Suprapubic skin (tissue), 4 donors: ENCODE results near the gene CYTH3. TPM values are rescaled to one million over a fixed set of nuclear protein-coding genes. Genes with fewer than 3 reads are reported as not detected.
"Not testable (repeated sequence)": the region's sequence is repeated elsewhere in the genome, so short reads cannot be mapped to it uniquely, and the experiment has no call there.

Source experiments
- DNase-seq, 2 donors: peaks; one replicate each; pipeline ENCODE4 v3.0.0-alpha.2; 2019; ENCODE audit warnings: low spot score in 2 of 2
- H3K27ac ChIP-seq: fragments of 200-600 bp; sonication (generic); one replicate; pipeline ENCODE4 v1.5.1; 2019
- H3K27me3 ChIP-seq: fragments of 200-600 bp; sonication (generic); one replicate; pipeline ENCODE4 v1.5.1; 2019
- H3K36me3 ChIP-seq: fragments of 200-600 bp; sonication (generic); one replicate; pipeline ENCODE4 v1.5.1; 2019
- H3K4me1 ChIP-seq: fragments of 200-600 bp; sonication (generic); one replicate; pipeline ENCODE4 v1.5.1; 2019
- H3K4me3 ChIP-seq: fragments of 200-600 bp; sonication (generic); one replicate; pipeline ENCODE4 v1.5.1; 2019; ENCODE audit warnings: mild to moderate bottlenecking
- H3K9me3 ChIP-seq: fragments of 200-600 bp; sonication (generic); one replicate; pipeline ENCODE4 v1.5.1; 2019
- CTCF ChIP-seq, 2 donors: fragments of 200-600 bp in 1 of 2; fragments of 450-650 bp in 1 of 2; sonication (generic) in 1 of 2; IDR thresholded peaks; one replicate each; pipeline ENCODE4 v1.5.1; 2016 to 2019; ENCODE audit warnings: antibody characterized with exemption in 2 of 2, mild to moderate bottlenecking in 1 of 2, moderate library complexity in 1 of 2
- EP300 ChIP-seq: sonication (generic); formaldehyde crosslinking; IDR thresholded peaks from one replicate; pipeline ENCODE4 v1.6.1; 2017; ENCODE audit warnings: antibody characterized with exemption
- POLR2A ChIP-seq, 2 donors: fragments of 450-650 bp; IDR thresholded peaks; one replicate each; pipeline ENCODE4 v1.6.1; 2017; ENCODE audit warnings: antibody characterized with exemption in 2 of 2, mild to moderate bottlenecking in 2 of 2, moderate library complexity in 2 of 2
- POLR2AphosphoS5 ChIP-seq, 3 donors: sonication (generic); formaldehyde crosslinking; IDR thresholded peaks; one replicate each; pipeline ENCODE4 v1.6.1; 2017; ENCODE audit warnings: antibody characterized with exemption in 3 of 3
- WGBS: methylation state at CpG from one replicate; pipeline ENCODE4 v1.1.5; 2018; 5-methylcytosine and 5-hydroxymethylcytosine counted together
- total RNA-seq, 4 donors: library from RNA; depleted of rRNA; stranded (reverse); fragments of >200 nt; gene quantifications; one replicate each; pipeline ENCODE4 v1.1.0, GENCODE V29; 2016

Gene CYTH3
- total RNA-seq, 4 donors from 2014 or later = 29.8 to 55.7 (median 46.8) TPM

DNA sequence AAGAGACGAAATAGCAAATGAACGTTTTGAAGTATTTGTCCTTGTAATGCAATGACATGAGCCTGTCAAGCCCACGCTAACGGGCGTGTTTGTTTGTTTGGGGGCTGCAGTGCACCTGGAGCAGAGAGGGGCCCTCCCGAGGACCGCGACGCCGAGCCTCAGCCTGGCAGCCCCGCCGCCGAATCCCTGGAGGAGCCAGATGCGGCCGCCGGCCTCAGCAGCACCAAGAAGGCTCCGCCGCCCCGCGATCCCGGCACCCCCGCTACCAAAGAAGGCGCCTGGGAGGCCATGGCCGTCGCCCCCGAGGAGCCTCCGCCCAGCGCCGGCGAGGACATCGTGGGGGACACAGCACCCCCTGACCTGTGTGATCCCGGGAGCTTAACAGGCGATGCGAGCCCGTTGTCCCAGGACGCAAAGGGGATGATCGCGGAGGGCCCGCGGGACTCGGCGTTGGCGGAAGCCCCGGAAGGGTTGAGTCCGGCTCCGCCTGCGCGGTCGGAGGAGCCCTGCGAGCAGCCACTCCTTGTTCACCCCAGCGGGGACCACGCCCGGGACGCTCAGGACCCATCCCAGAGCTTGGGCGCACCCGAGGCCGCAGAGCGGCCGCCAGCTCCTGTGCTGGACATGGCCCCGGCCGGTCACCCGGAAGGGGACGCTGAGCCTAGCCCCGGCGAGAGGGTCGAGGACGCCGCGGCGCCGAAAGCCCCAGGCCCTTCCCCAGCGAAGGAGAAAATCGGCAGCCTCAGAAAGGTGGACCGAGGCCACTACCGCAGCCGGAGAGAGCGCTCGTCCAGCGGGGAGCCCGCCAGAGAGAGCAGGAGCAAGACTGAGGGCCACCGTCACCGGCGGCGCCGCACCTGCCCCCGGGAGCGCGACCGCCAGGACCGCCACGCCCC is 118.5 kb downstream of the CYTH3 start:
- peaks cover 98% of the 10 kb centered on the region for H3K36me3 ChIP-seq
- TF ChIP-seq POLR2AphosphoS5 (IDR thresholded peaks at IDR 0.05) (no peak), CTCF (IDR thresholded peaks at IDR 0.05) (no peak), EP300 (no peak)
- no peaks in the 10 kb centered on the region for H3K4me1 ChIP-seq
- DNase-seq = no peak
- no peaks in the 10 kb centered on the region for H3K27me3 ChIP-seq
- H3K9me3 ChIP-seq = no peaks in the 10 kb centered on the region
- no peak overlapping the region for H3K27ac ChIP-seq
- no peak overlapping the region for H3K4me3 ChIP-seq
- 89% methylated on average over 5 of the region's 91 CpGs for WGBS

GRCh38 chr7:6151994-6152735 is 120.3 kb downstream of the CYTH3 start:
- peaks cover 98% of the 10 kb centered on the region for H3K36me3 ChIP-seq

GRCh38 chr7:6151527-6151926 is 120.9 kb downstream of the CYTH3 start:
- not testable (repeated sequence) for H3K27me3 ChIP-seq, H3K4me3 ChIP-seq, H3K4me1 ChIP-seq, H3K9me3 ChIP-seq, DNase-seq, H3K27ac ChIP-seq
- WGBS = 95% methylated on average over 12 of the region's 12 CpGs
- peaks cover 98% of the 10 kb centered on the region for H3K36me3 ChIP-seq

More at GRCh38 chr7:6151994-6152735, 120.3 kb downstream of the CYTH3 start:
- 93% methylated on average over 17 of the region's 29 CpGs for WGBS
- Histone ChIP-seq H3K4me1 (no peaks in the 10 kb centered on the region), H3K9me3 (no peaks in the 10 kb centered on the region), H3K4me3 (no peak overlapping the region), H3K27me3 (no peaks in the 10 kb centered on the region), H3K27ac (no peak overlapping the region)
- no peak for TF ChIP-seq CTCF (IDR thresholded peaks at IDR 0.05)
- TF ChIP-seq POLR2AphosphoS5 (IDR thresholded peaks at IDR 0.05) = no peak
- no peak for TF ChIP-seq POLR2A (IDR thresholded peaks at IDR 0.05)
- TF ChIP-seq EP300 = no peak
- no peak for DNase-seq

- WGBS = 89% methylated on average over 19 of the region's 19 CpGs
Measured at GRCh38 chr7:6149996-6150395, 122.4 kb downstream of the CYTH3 start.

GRCh38 chr7:6148724-6149360 is 123.6 kb downstream of the CYTH3 start:
- Histone ChIP-seq H3K27me3 (no peaks in the 10 kb centered on the region), H3K4me3 (no peak overlapping the region), H3K4me1 (no peaks in the 10 kb centered on the region), H3K27ac (no peak overlapping the region), H3K36me3 (peaks cover 98% of the 10 kb centered on the region), H3K9me3 (no peaks in the 10 kb centered on the region)
- TF ChIP-seq EP300 (no peak), POLR2AphosphoS5 (IDR thresholded peaks at IDR 0.05) (no peak), CTCF (IDR thresholded peaks at IDR 0.05) (no peak), POLR2A (IDR thresholded peaks at IDR 0.05) (no peak)
- DNase-seq = no peak
- 89% methylated on average over 20 of the region's 20 CpGs for WGBS

More at GRCh38 chr7:6149996-6150395, 122.4 kb downstream of the CYTH3 start:
- Histone ChIP-seq H3K4me1 (no peaks in the 10 kb centered on the region), H3K4me3 (no peak overlapping the region), H3K27me3 (no peaks in the 10 kb centered on the region), H3K36me3 (peaks cover 99% of the 10 kb centered on the region), H3K27ac (no peak overlapping the region), H3K9me3 (no peaks in the 10 kb centered on the region)
- no peak for DNase-seq
- no peak for TF ChIP-seq EP300
- TF ChIP-seq POLR2A (IDR thresholded peaks at IDR 0.05) = no peak
- TF ChIP-seq POLR2AphosphoS5 (IDR thresholded peaks at IDR 0.05) = no peak
- TF ChIP-seq CTCF (IDR thresholded peaks at IDR 0.05) = no peak
